Activated T-helper 1 cell treated with anti-CD3 and anti-CD28 coated beads, Interleukin-12 subunit alpha, Interleukin-12 subunit beta, Interleukin-2, Interleukin-4 antibody, amounts not matched to agents 30 ng/mL and 10 ng/mL and 1 ng/mL, durations not matched to agents 14 hours and 24 hours and 36 hours (primary cell): ENCODE measurements around the gene TEDDM1. TPM values are rescaled to one million over a fixed set of nuclear protein-coding genes. Genes with fewer than 3 reads are reported as not detected.
"Not testable (repeated sequence)": the region's sequence is repeated elsewhere in the genome, so short reads cannot be mapped to it uniquely, and the experiment has no call there.

Source experiments
- DNase-seq: peaks from one replicate; pipeline ENCODE4 v3.0.0; 2021; ENCODE audit warnings: low spot score
- H3K27ac Mint-ChIP-seq: one replicate; pipeline ENCODE4 v1.8.0; 2021; ENCODE audit warnings: mild to moderate bottlenecking, mixed read lengths
- H3K27me3 Mint-ChIP-seq: one replicate; pipeline ENCODE4 v1.8.0; 2022; ENCODE audit warnings: mild to moderate bottlenecking, moderate library complexity, mixed read lengths; ENCODE audit not compliant: insufficient read depth
- H3K36me3 Mint-ChIP-seq: one replicate; pipeline ENCODE4 v1.8.0; 2021; ENCODE audit warnings: low read depth, mixed read lengths
- H3K4me1 Mint-ChIP-seq: one replicate; pipeline ENCODE4 v1.8.0; 2021; ENCODE audit warnings: low read depth, mixed read lengths
- H3K4me3 Mint-ChIP-seq: one replicate; pipeline ENCODE4 v1.8.0; 2021; ENCODE audit warnings: mild to moderate bottlenecking, moderate library complexity, mixed read lengths
- H3K9me3 Mint-ChIP-seq: one replicate; pipeline ENCODE4 v1.8.0; 2021; ENCODE audit warnings: mixed read lengths
- intact Hi-C: fragments of 100-400 bp; cut with micrococcal nuclease; formaldehyde crosslinking; loops from one replicate; pipeline ENCODE4 v1.15.1; 2024
- total RNA-seq: library from RNA; stranded (reverse); gene quantifications from 2 replicates; pipeline ENCODE4 v1.2.3, GENCODE V29; 2022

The TEDDM1 gene
- total RNA-seq, 1 donor from 2014 or later, result not detected

DNA sequence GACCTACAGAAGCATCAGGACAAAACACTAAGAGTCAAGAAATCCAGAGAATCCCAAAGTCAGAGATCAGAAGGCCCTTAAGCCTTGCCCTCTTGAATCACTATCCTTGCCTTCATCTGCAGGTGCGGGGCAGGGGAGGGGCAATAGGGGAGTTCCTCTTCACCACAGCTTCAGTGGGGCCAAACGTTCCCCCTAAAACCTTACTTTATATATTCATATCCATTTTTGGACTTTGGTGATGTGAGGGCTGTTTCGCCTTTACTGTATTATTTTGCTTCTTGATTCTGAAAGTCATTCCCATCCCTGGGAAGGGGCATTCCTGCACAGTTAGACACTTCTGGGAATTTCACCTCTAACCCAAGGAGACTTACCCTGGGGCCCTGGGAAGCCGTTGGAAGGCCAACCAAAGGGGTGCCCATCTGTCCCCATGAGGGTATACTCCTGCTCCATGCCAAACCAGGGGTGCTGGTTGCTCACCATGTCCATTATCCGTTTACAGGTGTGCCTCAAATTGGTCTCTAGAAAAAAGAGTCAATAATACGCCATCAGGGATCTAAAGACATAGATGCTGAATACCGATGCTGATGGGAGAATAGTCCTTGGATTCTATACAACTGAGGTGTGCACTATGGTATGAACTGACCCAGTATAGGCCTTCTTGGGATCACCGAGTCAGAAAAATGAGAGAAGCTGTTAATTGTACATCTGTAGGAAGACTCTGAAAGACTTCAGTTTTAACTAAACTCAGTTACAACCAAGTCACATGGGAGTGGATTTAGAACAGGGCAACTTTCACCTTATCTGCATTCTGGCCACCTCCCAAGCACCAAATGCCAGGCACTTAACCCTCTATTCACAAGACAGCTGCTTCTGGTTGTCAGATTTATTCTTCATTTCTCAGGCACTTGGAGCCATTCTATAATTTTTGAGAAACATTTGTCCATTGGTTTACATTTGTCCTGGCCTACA is 14.3 kb downstream of the TEDDM1 start:
- Mint-ChIP-seq H3K9me3 (no peaks in the 10 kb centered on the region), H3K27me3 (no peaks in the 10 kb centered on the region), H3K4me3 (no peak overlapping the region), H3K36me3 (peaks cover 73% of the 10 kb centered on the region), H3K27ac (no peak overlapping the region), H3K4me1 (peaks cover 33% of the 10 kb centered on the region)
- DNase-seq, result no peak
- intact Hi-C loops, result no loop called here

DNA sequence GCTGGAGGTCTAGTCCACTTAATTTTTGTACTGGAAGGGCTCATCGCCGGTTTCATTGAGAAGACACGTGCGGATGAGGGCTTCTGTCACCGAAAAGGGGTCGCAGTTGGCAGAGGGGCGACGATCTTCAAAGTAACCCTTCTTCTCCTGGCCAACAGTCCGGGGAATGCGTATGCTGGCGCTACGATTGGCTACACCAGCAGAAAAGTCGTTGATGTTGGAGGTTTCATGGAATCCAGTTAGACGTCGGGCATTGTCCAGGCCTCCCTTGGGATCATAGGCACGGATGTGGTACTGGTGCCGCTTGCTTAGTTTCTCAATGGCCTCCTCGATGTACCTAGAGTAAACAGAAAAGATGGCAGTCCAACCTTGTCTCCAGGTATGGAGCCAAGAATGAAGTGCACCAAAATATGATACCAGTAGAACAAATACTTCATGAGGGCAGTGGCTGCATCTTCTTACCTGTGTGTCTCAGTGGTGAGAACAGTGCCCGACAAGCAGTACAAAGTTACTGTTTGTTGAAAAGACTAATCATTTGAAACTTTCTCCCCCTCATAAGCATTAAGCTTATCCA is 16.0 kb downstream of the TEDDM1 start:
- Mint-ChIP-seq H3K27ac (no peak overlapping the region), H3K4me1 (peaks cover 24% of the 10 kb centered on the region), H3K4me3 (no peak overlapping the region), H3K27me3 (no peaks in the 10 kb centered on the region), H3K9me3 (no peaks in the 10 kb centered on the region), H3K36me3 (peaks cover 72% of the 10 kb centered on the region)
- intact Hi-C loops, result no loop called here
- no peak for DNase-seq

DNA sequence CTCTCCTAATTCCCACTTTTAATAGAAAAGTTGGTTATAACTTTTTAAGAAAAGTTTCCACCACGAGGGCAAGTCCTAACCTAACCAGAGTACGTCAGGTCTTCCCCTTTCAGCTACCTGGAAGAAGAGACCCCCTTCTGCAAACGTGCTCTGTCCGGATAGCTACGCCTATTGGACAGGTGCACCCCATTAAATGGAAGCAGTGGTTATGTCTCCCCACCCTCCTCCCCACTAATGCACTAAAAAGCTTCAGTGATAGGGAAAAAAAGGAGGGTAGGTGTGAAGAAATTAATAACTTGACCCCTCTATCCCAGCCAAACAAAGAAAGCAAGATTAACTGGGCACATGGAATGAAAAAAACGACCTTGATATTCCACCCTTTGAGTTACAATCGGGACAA is 16.5 kb downstream of the TEDDM1 start:
- Mint-ChIP-seq H3K4me1 (peaks cover 19% of the 10 kb centered on the region), H3K36me3 (peaks cover 66% of the 10 kb centered on the region), H3K27me3 (no peaks in the 10 kb centered on the region), H3K4me3 (no peak overlapping the region), H3K9me3 (no peaks in the 10 kb centered on the region), H3K27ac (no peak overlapping the region)
- intact Hi-C loops, result no loop called here
- DNase-seq, result no peak

DNA sequence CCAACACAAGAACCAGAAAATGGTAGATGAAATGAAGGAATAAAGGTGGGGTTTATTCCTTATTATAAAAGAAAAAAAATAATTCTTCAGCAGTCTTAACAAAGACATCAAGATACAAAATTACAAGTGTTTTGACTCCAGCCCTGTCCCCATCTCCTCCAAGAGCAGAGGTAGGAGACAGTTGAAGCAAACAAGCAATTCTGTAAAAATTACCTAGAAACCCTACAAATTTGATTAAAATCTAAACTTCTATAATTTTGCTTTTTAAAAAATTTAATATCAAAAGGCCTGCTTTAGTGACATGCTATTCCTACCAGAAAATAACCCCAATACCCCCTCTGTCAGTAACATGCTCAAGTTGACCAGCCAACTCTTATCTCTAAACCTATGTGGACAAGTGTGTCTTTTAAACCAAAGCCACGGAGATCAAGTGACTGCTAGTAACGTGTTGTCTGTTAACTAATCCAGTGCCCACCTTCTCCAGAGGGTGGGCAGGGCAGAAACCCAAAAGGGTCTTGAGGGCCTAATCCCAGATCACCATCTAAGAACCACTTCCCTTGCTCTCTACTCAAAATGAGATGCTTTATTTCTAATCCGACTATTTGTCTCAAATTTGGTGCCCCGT is 17.3 kb downstream of the TEDDM1 start:
- H3K27ac Mint-ChIP-seq, result no peak overlapping the region
- peaks cover 12% of the 10 kb centered on the region for H3K4me1 Mint-ChIP-seq
- no peaks in the 10 kb centered on the region for H3K9me3 Mint-ChIP-seq
- H3K4me3 Mint-ChIP-seq, result no peak overlapping the region
- intact Hi-C loops, result no loop called here
- H3K36me3 Mint-ChIP-seq, result peaks cover 60% of the 10 kb centered on the region
- no peak for DNase-seq
- no peaks in the 10 kb centered on the region for H3K27me3 Mint-ChIP-seq

DNA sequence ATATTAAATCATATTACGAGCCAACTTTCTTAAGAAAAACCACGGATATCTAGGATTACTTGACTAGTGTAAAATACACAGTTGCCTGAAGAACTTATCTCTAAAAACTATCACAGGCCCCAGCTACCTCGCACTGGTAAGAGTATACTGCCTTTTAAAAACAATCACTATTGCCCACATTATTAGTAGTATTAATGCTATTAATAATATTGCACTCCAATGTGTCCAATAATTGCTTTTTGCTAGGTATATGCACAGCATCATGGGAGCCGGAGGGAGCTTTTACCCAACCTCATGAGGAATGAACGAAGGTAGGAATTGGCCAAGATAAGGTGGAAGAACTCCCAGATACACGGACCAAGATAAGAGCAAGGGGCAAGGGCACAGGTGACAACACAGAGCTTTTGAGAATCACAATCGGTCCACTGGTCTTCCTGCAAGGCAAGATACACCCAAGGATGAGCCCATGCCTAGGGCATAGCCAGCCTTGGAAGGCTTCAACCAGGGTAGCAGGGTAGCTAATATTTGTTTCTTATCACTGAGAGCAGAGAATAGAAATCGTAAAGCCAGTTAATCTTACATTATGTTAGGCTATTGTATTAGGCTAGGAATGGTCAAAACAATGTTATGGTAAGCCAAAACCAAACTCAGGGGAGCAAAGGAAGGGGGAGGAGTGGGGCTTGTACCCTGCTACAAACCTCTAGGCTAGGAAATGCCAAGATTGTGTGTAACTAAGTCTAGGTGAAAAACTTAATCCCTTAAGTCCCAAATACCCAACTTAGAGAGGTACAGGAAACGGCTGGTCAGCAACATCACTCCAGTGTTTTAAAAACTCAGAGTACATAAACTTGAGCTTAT is 18.3 kb downstream of the TEDDM1 start:
- Mint-ChIP-seq H3K4me1 (peaks cover 3% of the 10 kb centered on the region), H3K4me3 (no peak overlapping the region), H3K9me3 (no peaks in the 10 kb centered on the region), H3K27me3 (no peaks in the 10 kb centered on the region), H3K36me3 (peaks cover 51% of the 10 kb centered on the region), H3K27ac (no peak overlapping the region)
- intact Hi-C loops, result no loop called here
- no peak for DNase-seq

DNA sequence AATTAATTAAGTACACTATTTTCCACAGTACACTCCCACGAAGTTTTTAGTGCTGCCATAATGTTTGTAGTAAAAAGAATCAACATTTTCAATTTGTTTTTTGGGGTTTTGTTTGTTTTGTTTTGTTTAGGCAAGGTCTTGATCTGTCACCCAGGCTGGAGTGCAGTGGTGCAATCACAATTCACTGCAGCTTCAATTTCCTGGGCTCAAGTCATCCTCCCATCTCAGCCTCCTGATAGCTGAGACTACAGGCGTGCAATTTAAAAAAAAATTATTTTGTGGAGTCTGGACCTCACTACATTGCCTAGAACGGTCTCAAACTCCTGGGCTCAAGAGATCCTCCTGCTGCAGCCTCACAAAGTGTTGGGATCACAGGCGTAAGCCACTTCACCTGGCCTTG is 20.3 kb downstream of the TEDDM1 start:
- H3K27ac Mint-ChIP-seq, result no peak overlapping the region
- H3K9me3 Mint-ChIP-seq, result no peaks in the 10 kb centered on the region
- no peak overlapping the region for H3K4me3 Mint-ChIP-seq
- intact Hi-C loops, result no loop called here
- H3K4me1 Mint-ChIP-seq, result no peaks in the 10 kb centered on the region
- DNase-seq, result no peak
- H3K36me3 Mint-ChIP-seq, result peaks cover 35% of the 10 kb centered on the region
- no peaks in the 10 kb centered on the region for H3K27me3 Mint-ChIP-seq

DNA sequence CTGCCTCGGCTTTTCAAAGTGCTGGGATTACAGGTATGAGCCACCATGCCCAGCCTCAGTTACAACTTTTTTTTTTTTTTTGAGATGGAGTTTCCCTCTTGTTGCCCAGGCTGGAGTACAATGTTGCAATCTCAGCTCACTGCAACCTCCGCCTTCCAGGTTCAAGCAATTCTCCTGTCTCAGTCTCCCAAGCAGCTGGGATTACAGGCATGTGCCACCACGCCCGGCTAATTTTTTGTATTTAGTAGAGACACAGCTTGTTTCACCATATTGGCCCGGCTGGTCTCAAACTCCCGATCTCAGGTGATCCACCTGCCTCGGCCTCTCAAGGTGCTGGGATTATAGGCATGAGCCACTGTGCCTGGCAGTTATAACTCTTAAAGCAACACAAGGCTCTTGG is 20.7 kb downstream of the TEDDM1 start:
- DNase-seq, H3K27ac Mint-ChIP-seq, intact Hi-C loops, H3K4me3 Mint-ChIP-seq, H3K27me3 Mint-ChIP-seq, H3K4me1 Mint-ChIP-seq, H3K9me3 Mint-ChIP-seq: not testable (repeated sequence)
- peaks cover 30% of the 10 kb centered on the region for H3K36me3 Mint-ChIP-seq

DNA sequence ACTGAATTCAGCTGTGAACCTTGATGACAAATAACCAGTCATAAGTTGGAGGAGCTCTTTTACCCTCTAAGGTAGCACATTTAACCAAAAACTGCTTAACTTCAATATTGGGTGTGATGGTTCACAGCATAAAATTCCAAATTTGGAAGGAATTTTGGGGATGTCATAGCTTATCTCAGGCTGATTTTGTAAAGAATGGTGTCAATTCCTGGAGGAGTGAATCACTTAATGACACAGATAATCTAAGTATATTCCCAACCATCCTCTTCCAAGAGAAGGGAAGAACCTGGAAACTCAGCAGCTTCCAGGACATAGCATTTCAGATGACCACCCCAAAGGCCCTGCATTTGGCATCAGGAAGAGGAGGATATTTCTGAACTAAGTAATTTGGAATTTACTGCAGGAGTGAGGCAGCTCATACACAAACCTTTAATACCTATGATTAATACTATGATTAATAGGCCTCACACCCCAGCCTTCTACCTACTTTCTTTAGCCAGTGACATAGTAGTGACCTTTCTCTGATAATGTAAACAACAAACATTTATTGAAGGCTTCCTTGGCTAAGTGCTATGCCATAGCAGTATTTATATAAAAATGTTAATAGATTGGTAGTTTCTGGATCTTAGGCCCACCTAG is 23.4 kb downstream of the TEDDM1 start:
- no peak overlapping the region for H3K4me3 Mint-ChIP-seq
- peaks cover 12% of the 10 kb centered on the region for H3K36me3 Mint-ChIP-seq
- no peaks in the 10 kb centered on the region for H3K4me1 Mint-ChIP-seq
- H3K27me3 Mint-ChIP-seq, result peaks cover 6% of the 10 kb centered on the region
- no peaks in the 10 kb centered on the region for H3K9me3 Mint-ChIP-seq
- H3K27ac Mint-ChIP-seq, result no peak overlapping the region
- DNase-seq, result no peak
- intact Hi-C loops, result no loop called here

DNA sequence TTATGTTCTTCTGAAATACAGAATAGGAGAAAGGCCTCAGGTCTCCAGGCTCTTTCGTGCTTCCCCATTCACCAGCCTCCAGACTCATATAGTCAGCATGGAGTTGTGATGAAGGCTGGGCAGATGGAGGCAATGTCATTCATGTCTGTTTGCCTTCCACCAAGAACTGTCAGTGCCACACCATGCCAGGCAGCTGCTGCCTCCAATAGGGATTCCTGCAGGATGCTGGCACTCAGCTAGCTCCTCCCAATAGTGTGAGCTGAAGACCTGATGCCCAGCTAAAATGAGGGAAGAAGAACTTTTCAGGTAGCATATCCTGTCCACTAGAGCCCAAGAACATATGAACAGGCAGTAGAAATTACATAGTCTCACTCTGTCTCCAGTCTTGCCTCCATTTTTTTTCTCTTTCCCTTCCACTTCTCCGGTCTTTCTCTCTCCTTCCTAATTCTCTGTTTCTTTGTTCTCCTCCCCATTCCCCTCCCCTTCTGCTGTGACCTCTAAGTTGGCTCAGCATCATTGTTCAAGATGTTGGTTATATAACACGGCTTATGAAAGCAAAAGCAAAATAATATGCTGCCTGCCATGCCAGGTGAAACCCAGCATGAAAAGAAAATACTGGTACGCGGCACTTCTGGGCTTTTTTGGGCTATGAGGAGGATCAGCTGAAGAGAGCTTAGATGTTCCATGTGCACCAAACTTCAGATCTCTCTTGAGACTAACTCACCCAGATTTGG is 26.2 kb downstream of the TEDDM1 start:
- H3K36me3 Mint-ChIP-seq, result no peaks in the 10 kb centered on the region
- no peaks in the 10 kb centered on the region for H3K4me1 Mint-ChIP-seq
- no peaks in the 10 kb centered on the region for H3K9me3 Mint-ChIP-seq
- DNase-seq, result no peak
- H3K27me3 Mint-ChIP-seq, result peaks cover 9% of the 10 kb centered on the region
- H3K27ac Mint-ChIP-seq, result no peak overlapping the region
- no peak overlapping the region for H3K4me3 Mint-ChIP-seq
- intact Hi-C loops, result no loop called here

DNA sequence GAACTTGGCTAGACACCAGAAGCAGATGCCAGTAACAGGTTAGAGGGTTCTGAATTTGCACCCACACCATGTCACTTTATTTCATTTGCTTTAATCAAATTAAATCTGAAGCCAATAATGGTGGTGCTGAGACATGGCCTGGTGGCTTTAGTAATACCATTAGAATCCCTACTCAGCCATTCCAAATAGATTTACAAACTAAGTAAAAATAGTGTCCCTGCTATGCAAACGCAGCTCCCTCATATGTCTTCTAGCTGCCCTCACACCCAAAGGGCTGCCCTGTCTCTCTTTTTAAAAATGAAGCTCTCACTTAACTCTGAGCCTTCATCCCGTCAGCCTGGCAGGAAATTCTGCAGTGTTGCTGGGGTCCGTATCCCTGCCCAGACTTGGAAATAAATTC is 29.9 kb downstream of the TEDDM1 start:
- Mint-ChIP-seq H3K4me3 (no peak overlapping the region), H3K27me3 (peaks cover 13% of the 10 kb centered on the region), H3K36me3 (no peaks in the 10 kb centered on the region), H3K9me3 (no peaks in the 10 kb centered on the region), H3K27ac (no peak overlapping the region), H3K4me1 (no peaks in the 10 kb centered on the region)
- DNase-seq, result no peak
- intact Hi-C loops, result no loop called here

DNA sequence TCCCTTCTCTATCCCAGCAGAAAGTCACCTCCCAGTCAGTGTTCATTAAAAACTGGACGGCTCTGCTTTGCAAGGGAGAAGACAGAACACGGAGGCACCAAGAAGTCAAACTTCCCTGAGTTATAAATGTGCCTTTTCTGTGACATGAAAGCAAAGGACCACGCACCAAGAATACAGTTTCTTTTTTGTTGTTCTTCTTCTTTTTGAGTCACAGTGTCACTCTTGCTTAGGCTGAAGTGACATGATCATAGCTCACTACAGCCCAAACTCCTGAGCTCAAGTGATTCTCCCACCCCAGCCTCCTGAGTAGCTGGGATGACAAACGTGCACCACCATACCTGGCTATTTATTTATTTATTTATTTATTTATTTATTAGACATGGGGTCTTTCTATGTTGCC is 31.6 kb downstream of the TEDDM1 start:
- H3K27ac Mint-ChIP-seq, result no peak overlapping the region
- H3K27me3 Mint-ChIP-seq, result peaks cover 11% of the 10 kb centered on the region
- no peaks in the 10 kb centered on the region for H3K36me3 Mint-ChIP-seq
- H3K4me1 Mint-ChIP-seq, result no peaks in the 10 kb centered on the region
- intact Hi-C loops, result no loop called here
- no peak for DNase-seq
- H3K4me3 Mint-ChIP-seq, result no peak overlapping the region
- H3K9me3 Mint-ChIP-seq, result no peaks in the 10 kb centered on the region

DNA sequence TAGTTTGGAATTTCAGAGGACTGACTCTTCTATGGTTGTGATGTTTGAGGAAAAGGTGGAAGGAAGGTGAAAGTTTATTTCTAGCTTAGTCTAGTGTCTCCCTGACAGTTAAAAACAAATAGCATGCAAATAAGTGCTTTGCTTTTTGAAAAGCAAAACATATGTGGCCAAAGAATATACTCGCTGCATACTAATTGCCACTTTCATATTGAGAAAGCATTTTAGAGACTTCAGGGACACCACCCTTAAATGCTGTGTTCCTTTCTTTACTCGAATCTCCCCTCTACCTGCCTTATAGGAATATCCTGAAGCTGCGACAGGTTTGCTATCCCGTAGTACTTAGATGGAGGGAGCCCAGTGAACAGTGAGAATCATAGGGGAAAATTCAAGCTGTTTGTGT is 32.1 kb downstream of the TEDDM1 start:
- intact Hi-C loops, result no loop called here
- Mint-ChIP-seq H3K27ac (no peak overlapping the region), H3K4me3 (no peak overlapping the region), H3K4me1 (no peaks in the 10 kb centered on the region), H3K27me3 (peaks cover 11% of the 10 kb centered on the region), H3K9me3 (no peaks in the 10 kb centered on the region), H3K36me3 (no peaks in the 10 kb centered on the region)
- no peak for DNase-seq
